Activated naive CD8-positive, alpha-beta T cell treated with anti-CD3 and anti-CD28 coated beads, Interleukin-2, amount 10 ng/mL, durations not matched to agents 7 days and 5 days (primary cell): ENCODE results near the gene WDR45B. TPM values are rescaled to one million over a fixed set of nuclear protein-coding genes. Genes with fewer than 3 reads are reported as not detected.
A peak's percentile ranks its signal among the peaks of the same experiment; 100 is the strongest.

Experiments
- ATAC-seq: fragments of 150-1000 bp; cut with Tn5 transposase; one replicate; pipeline ENCODE4 v1.10.0; 2021; ENCODE audit warnings: low read depth, moderate library complexity
- POLR2A ChIA-PET: fragments of 350-600 bp; sonication (Branson Sonifier 250); formaldehyde crosslinking; loops from one replicate; lab custom pipeline; 2021; ENCODE audit warnings: antibody characterized with exemption; lab: Charles Lee
- DNase-seq: peaks from one replicate; pipeline ENCODE4 v3.0.0; 2021
- H3K27ac Mint-ChIP-seq: one replicate; pipeline ENCODE4 v1.8.0; 2022; ENCODE audit warnings: mild to moderate bottlenecking, mixed read lengths
- H3K27me3 Mint-ChIP-seq: one replicate; pipeline ENCODE4 v1.8.0; 2022; ENCODE audit warnings: mild to moderate bottlenecking, moderate library complexity, mixed read lengths
- H3K36me3 Mint-ChIP-seq: one replicate; pipeline ENCODE4 v1.8.0; 2021; ENCODE audit warnings: mild to moderate bottlenecking, mixed read lengths
- H3K4me1 Mint-ChIP-seq: one replicate; pipeline ENCODE4 v1.8.0; 2021; ENCODE audit warnings: mixed read lengths
- H3K4me3 Mint-ChIP-seq: one replicate; pipeline ENCODE4 v1.8.0; 2022; ENCODE audit warnings: mild to moderate bottlenecking, moderate library complexity, mixed read lengths
- H3K9me3 Mint-ChIP-seq: one replicate; pipeline ENCODE4 v1.8.0; 2021; ENCODE audit warnings: mixed read lengths
- total RNA-seq, 2 experiments: library from RNA; stranded (reverse); gene quantifications; one replicate each; pipeline ENCODE4 v1.2.3, GENCODE V29; 2021

Gene WDR45B
- total RNA-seq, 2 experiments from 2014 or later, result 56.9 to 61.5 TPM

DNA sequence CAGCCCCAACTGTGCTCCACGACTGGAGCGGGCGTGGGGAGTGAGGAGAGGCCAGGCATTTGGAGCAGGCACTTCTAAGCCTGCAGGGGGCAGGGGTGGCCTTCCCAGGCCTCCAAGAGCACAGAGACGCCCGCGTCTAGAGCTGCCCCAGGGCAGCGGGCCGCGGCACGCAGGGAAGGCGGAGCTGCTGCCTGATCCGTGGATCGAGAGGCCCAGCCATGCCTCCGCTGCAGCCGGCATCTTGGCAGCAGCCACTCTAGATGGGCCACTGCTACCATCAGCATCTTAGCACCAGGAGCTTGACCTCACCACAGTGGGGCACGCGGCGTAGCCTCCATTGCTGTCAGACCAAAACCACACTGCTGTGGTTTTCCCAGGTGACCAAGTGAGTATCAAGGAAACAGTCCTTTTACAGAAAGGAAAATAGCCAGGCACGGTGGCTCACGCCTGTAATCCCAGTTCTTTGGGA, 20.4 kb upstream of the WDR45B start:
- H3K4me1 Mint-ChIP-seq, result peaks cover 4% of the 10 kb centered on the region
- no peaks in the 10 kb centered on the region for H3K9me3 Mint-ChIP-seq
- H3K36me3 Mint-ChIP-seq, result no peaks in the 10 kb centered on the region
- DNase-seq (peak; percentile 56), ATAC-seq (peak; percentile 96)
- H3K27ac Mint-ChIP-seq, result no peak overlapping the region
- POLR2A ChIA-PET, result no interaction called here
- no peaks in the 10 kb centered on the region for H3K27me3 Mint-ChIP-seq
- peak overlapping the region; percentile 30 for H3K4me3 Mint-ChIP-seq

- peaks cover 4% of the 10 kb centered on the region for H3K4me1 Mint-ChIP-seq
- H3K27ac Mint-ChIP-seq, result no peak overlapping the region
- DNase-seq (no peak), ATAC-seq (peak; percentile 51)
- H3K27me3 Mint-ChIP-seq, result no peaks in the 10 kb centered on the region
- H3K36me3 Mint-ChIP-seq, result no peaks in the 10 kb centered on the region
- H3K9me3 Mint-ChIP-seq, result no peaks in the 10 kb centered on the region
- no peak overlapping the region for H3K4me3 Mint-ChIP-seq
- POLR2A ChIA-PET, result no interaction called here
Observed at GRCh38 chr17:82668024-82668630, 19.9 kb upstream of the WDR45B start.

- ATAC-seq (no peak), DNase-seq (no peak)
- H3K4me3 Mint-ChIP-seq, result no peak overlapping the region
- no peaks in the 10 kb centered on the region for H3K9me3 Mint-ChIP-seq
- POLR2A ChIA-PET, result no interaction called here
- H3K27me3 Mint-ChIP-seq, result no peaks in the 10 kb centered on the region
- no peaks in the 10 kb centered on the region for H3K36me3 Mint-ChIP-seq
- no peak overlapping the region for H3K27ac Mint-ChIP-seq
- H3K4me1 Mint-ChIP-seq, result peaks cover 4% of the 10 kb centered on the region
Observed at GRCh38 chr17:82667668-82668000, 19.4 kb upstream of the WDR45B start.

GRCh38 chr17:82666931-82667667, 18.9 kb upstream of the WDR45B start:
- Mint-ChIP-seq H3K27me3 (no peaks in the 10 kb centered on the region), H3K4me3 (no peak overlapping the region), H3K9me3 (no peaks in the 10 kb centered on the region), H3K4me1 (peaks cover 4% of the 10 kb centered on the region), H3K27ac (no peak overlapping the region), H3K36me3 (no peaks in the 10 kb centered on the region)
- ATAC-seq, result no peak
- POLR2A ChIA-PET, result no interaction called here
- DNase-seq, result no peak

DNA sequence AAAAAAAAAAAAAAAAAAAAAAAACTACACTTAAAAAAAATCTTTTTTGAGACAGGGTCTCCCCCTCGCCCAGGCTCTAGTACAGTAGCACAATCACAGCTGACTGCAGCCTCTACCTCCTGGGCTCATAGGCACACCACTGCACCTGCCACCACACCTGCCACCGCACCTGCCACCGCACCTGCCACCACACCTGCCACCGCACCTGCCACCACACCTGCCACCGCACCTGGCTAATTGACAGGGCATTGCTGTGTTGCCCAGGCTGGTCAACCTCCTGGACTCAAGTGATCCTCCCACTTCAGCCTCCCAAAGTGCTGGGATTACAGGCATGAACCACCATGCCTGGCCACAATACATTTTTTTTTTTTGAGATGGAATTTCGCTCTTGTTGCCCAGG, 17.6 kb upstream of the WDR45B start:
- no peak overlapping the region for H3K4me3 Mint-ChIP-seq
- DNase-seq (no peak), ATAC-seq (no peak)
- no peaks in the 10 kb centered on the region for H3K36me3 Mint-ChIP-seq
- H3K9me3 Mint-ChIP-seq, result no peaks in the 10 kb centered on the region
- H3K27ac Mint-ChIP-seq, result no peak overlapping the region
- H3K4me1 Mint-ChIP-seq, result peaks cover 4% of the 10 kb centered on the region
- no peaks in the 10 kb centered on the region for H3K27me3 Mint-ChIP-seq
- POLR2A ChIA-PET, result no interaction called here

DNA sequence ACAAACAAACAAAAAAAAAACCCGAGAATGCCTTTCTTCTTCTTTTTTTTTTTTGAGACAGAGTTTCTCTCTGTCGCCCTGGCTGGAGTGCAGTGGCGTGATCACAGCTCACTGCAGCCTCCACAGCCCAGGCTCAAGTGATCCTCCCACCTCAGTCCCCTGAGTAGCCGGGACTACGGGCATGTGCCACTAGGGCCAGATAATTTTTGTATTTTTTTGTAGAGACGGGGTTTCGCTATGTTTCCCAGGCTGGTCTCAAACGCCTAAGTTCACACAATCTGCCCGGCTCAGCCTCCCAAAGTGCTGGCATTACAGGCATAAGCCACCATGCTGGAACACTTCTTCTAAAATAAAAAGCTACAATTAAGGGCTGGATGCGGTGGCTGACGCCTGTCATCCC, 17.0 kb upstream of the WDR45B start:
- DNase-seq (no peak), ATAC-seq (no peak)
- POLR2A ChIA-PET, result no interaction called here
- Mint-ChIP-seq H3K27me3 (no peaks in the 10 kb centered on the region), H3K36me3 (no peaks in the 10 kb centered on the region), H3K9me3 (no peaks in the 10 kb centered on the region), H3K4me1 (peaks cover 4% of the 10 kb centered on the region), H3K4me3 (no peak overlapping the region), H3K27ac (no peak overlapping the region)

GRCh38 chr17:82664701-82665182, 16.5 kb upstream of the WDR45B start:
- Mint-ChIP-seq H3K9me3 (no peaks in the 10 kb centered on the region), H3K27me3 (no peaks in the 10 kb centered on the region), H3K27ac (no peak overlapping the region), H3K4me1 (peaks cover 4% of the 10 kb centered on the region), H3K4me3 (no peak overlapping the region), H3K36me3 (no peaks in the 10 kb centered on the region)
- no peak for ATAC-seq
- POLR2A ChIA-PET, result no interaction called here
- no peak for DNase-seq

- no peaks in the 10 kb centered on the region for H3K36me3 Mint-ChIP-seq
- DNase-seq (no peak), ATAC-seq (no peak)
- POLR2A ChIA-PET, result no interaction called here
- no peaks in the 10 kb centered on the region for H3K27me3 Mint-ChIP-seq
- H3K9me3 Mint-ChIP-seq, result no peaks in the 10 kb centered on the region
- H3K4me3 Mint-ChIP-seq, result no peak overlapping the region
- peaks cover 4% of the 10 kb centered on the region for H3K4me1 Mint-ChIP-seq
- no peak overlapping the region for H3K27ac Mint-ChIP-seq
Observed at GRCh38 chr17:82664276-82664575, 16.0 kb upstream of the WDR45B start.

DNA sequence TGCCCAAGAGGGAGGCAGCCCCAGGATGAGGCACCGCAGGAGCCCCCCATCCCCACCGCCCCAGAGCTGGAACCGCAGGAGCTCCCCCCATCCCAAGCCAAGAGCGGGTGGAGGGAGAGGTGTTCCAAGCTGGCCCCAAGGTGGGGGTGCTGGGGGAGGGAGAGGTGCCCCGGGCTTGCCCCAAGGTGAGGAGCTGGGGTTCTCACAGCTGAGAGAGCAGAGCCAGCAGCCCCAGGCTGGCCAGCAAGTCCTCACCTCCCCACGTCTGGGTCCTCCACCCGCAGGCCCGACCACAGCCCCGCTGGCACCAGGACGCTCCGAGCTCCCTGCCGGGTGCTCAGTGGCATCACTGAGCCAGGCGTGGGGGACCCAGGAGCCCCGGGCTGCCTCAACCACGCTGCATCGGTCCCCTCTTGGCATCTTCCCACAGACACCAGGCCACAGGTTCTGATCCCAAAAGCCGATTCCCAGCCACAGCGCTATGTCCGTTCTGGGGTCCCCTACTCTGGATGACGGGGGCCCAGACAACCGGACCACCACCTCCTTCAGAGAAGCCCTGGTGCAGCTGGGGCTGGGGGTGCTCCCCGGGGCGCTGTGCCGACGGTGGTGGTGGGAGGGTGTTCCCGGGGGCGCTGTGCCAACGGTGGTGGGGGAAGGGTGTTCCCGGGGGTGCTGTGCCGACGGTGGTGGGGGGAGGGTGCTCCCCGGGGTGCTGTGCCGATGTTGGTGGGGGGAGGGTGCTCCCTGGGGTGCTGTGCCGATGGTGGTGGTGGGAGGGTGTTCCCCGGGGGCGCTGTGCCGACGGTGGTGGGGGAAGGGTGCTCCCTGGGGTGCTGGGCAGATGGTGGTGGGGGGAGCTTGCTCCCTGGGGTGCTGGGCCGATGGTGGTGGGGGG, 15.4 kb upstream of the WDR45B start:
- POLR2A ChIA-PET, result no interaction called here
- Mint-ChIP-seq H3K4me1 (peaks cover 2% of the 10 kb centered on the region), H3K27ac (no peak overlapping the region), H3K27me3 (no peaks in the 10 kb centered on the region), H3K9me3 (no peaks in the 10 kb centered on the region), H3K36me3 (no peaks in the 10 kb centered on the region), H3K4me3 (no peak overlapping the region)
- DNase-seq (no peak), ATAC-seq (no peak)

DNA sequence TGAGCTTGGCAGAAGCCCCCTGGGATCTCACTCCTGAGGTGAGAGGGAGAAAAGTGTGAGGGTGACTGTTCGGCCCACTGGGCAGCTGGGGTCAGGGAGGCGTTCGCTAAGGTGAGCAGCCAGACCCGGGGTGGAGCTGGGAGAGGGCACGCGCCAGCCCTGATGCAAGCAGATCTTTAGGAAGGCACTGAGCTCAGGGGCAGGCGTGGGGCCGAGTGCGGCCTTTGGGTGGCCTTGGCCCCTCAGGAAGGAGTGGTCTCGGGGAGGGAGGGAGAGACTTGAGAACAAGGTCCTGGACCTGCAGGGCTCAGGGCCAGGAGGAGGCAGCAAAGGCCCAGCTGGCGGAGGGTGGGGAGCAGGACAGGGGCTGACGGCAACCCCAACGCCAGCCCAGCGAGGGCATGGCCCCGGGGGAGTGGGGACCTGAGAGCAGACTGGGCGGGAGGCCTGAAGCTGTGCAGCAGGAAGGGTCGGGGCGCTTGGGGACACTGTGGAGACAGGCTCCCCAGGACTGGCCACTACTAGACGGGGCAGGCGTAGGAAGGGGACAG, 14.5 kb upstream of the WDR45B start:
- no peaks in the 10 kb centered on the region for H3K9me3 Mint-ChIP-seq
- no peaks in the 10 kb centered on the region for H3K36me3 Mint-ChIP-seq
- no peaks in the 10 kb centered on the region for H3K27me3 Mint-ChIP-seq
- ATAC-seq, result no peak
- POLR2A ChIA-PET, result no interaction called here
- H3K4me1 Mint-ChIP-seq, result no peaks in the 10 kb centered on the region
- DNase-seq, result no peak
- no peak overlapping the region for H3K27ac Mint-ChIP-seq
- no peak overlapping the region for H3K4me3 Mint-ChIP-seq

GRCh38 chr17:82661717-82662683, 13.8 kb upstream of the WDR45B start:
- Mint-ChIP-seq H3K27me3 (no peaks in the 10 kb centered on the region), H3K27ac (no peak overlapping the region), H3K4me1 (no peaks in the 10 kb centered on the region), H3K4me3 (no peak overlapping the region), H3K9me3 (no peaks in the 10 kb centered on the region), H3K36me3 (no peaks in the 10 kb centered on the region)
- DNase-seq (no peak), ATAC-seq (no peak)
- POLR2A ChIA-PET, result no interaction called here

GRCh38 chr17:82659886-82660285, 11.6 kb upstream of the WDR45B start:
- Mint-ChIP-seq H3K36me3 (no peaks in the 10 kb centered on the region), H3K4me1 (no peaks in the 10 kb centered on the region), H3K27me3 (no peaks in the 10 kb centered on the region), H3K27ac (no peak overlapping the region), H3K4me3 (no peak overlapping the region), H3K9me3 (no peaks in the 10 kb centered on the region)
- POLR2A ChIA-PET, result no interaction called here
- DNase-seq (no peak), ATAC-seq (no peak)
